Endometrial microvascular endothelial cells (primary cell): Measurements from ENCODE around the gene HMGXB4. TPM values are rescaled to one million over a fixed set of nuclear protein-coding genes. Genes with fewer than 3 reads are reported as not detected.
"Not testable (repeated sequence)": the region's sequence is repeated elsewhere in the genome, so short reads cannot be mapped to it uniquely, and the experiment has no call there.

ENCODE experiments used
- in situ Hi-C: cut with HindIII; loops from 2 replicates; pipeline ENCODE4 v1.10.0; 2017; ENCODE audit warnings: low sequenced_read_pairs, low pct_unique_long_range_greater_than_20kb; ENCODE audit errors: inconsistent ontology term
- total RNA-seq: library from RNA; depleted of rRNA; stranded (reverse); fragments of >200 nt; gene quantifications from one replicate; pipeline ENCODE4 v1.2.3, GENCODE V29; 2015; ENCODE audit errors: inconsistent ontology term

Gene HMGXB4, protein sequence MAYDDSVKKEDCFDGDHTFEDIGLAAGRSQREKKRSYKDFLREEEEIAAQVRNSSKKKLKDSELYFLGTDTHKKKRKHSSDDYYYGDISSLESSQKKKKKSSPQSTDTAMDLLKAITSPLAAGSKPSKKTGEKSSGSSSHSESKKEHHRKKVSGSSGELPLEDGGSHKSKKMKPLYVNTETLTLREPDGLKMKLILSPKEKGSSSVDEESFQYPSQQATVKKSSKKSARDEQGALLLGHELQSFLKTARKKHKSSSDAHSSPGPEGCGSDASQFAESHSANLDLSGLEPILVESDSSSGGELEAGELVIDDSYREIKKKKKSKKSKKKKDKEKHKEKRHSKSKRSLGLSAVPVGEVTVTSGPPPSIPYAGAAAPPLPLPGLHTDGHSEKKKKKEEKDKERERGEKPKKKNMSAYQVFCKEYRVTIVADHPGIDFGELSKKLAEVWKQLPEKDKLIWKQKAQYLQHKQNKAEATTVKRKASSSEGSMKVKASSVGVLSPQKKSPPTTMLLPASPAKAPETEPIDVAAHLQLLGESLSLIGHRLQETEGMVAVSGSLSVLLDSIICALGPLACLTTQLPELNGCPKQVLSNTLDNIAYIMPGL
- 12.9 TPM for total RNA-seq

DNA sequence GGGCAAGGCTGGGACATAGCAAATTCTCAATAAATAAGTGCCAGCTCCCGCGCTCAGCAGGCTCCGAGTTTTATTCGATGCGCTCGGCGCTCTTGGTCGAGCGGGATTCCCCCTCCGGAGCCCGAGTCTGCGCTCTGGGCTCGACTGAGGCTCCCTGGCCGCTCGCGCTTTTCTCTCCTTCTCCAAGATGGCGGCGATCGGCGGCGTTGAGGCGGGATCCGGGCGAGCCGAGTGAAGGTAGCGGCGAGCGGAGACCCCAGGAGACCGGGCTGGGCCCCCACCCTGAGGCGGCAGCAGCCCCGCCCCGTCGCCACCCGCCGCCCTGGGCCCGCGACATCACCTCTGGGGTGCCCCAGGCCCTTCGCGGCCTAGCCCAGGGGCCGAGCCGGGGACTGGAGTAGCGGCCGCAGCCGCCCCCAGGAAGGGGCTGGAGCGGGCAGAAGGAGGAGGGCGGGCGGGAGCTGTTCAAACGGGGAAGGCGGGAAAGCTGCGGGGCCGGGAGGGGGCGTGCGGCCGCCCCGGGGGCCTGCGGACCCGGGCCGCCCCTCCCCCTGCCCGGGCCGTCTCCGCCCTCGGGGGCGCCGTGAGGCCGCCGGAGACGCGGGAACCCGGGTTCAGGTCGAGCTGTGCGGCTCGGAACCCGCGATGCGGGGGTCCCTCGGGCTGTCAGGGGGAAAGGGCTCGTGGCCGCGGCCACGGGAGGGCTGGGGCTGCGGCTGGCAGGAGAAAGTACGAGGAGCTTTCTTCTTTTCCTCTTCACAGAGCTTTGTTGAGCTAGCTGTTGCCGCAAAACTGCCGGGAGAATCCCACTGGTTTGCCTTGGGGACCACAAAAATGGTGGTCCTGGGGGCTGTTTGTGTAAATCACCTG, at the start of gene HMGXB4:
Gene HMGXB4 (plus strand): TSS at position 173 of the 870 bp plus-strand sequence. CDS start 4,898 bp downstream, outside the sequence.
- in situ Hi-C loops = no loop called here

DNA sequence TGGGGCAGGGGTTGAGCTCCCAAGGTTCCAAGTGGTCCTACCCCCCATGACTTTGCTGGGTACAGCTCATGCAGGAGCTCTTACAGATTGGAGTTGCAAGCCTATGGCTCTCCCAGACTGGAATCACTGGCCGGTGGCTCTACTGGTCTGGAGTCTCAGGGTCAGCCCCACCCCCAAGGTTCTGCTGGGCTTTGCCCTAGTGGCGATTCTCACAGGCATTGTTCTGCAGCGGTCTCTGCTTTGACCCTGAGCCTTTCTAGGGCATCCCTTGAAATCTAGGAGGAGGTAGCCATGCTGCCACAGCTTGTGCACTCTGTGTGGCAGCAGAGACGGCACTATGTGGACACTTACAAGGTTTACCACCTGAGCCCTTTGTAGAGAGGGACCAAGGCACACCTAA, 49.3 kb upstream of the HMGXB4 start:
- in situ Hi-C loops = no loop called here

DNA sequence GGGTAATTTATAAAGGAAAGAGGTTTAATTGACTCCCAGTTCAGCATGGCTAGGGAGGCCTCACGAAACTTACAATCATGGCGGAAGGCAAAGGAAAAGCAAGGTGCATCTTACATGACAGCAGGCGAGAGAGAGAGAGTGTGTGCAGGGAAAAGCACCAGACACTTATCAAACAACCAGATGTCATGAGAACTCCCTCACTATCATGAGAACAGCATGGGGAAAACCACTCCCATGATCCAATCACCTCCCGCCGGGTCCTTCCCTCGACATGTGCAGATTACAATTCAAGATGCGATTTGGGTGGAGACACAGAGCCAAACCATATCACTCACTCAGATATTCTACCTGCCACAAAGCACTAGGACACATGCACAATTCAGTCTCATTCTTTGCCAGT, 48.1 kb upstream of the HMGXB4 start:
- in situ Hi-C loops = no loop called here

DNA sequence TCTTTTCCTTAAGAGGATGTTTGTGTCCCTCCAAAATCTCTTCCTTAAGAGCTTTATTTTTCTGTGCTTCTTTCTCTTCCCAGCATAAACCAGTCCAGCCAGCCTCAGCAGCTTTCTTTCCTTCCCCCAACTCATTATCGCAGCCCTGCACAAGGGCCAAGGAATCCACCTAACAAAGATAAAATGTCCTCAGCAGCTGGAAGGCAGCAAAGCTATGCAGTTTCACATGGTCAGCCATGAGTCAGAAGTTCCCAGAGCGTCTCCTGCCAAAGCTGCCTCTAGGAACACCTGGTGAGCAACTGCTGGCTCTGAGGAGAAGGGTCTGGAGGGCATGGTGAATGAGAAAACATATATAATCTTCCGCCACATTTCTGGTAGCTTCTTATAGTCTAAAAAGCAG, 45.3 kb upstream of the HMGXB4 start:
- in situ Hi-C loops = no loop called here

GRCh38 chr22:35212996-35213395, 44.3 kb upstream of the HMGXB4 start:
- in situ Hi-C loops = no loop called here

DNA sequence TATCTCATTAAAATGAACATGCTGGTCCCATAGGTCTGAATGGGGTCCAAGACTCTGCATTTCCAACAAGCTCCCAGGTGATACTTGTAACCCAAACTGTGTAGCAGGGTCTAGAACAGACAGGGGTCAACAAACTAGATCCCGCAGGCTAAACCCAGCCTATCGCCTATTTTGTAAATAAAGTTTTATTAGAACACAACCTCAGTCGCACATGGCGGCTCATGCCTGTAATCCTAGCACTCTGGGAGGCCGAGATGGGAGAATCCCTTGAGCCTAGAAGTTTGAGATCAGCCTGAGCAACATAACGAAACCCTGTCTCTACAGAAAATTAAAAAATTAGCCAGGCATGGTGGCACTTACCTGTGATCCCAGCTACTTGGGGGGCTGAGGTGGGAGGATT, 42.3 kb upstream of the HMGXB4 start:
- in situ Hi-C loops = no loop called here

GRCh38 chr22:35215993-35216392, 41.3 kb upstream of the HMGXB4 start:
- in situ Hi-C loops = no loop called here

DNA sequence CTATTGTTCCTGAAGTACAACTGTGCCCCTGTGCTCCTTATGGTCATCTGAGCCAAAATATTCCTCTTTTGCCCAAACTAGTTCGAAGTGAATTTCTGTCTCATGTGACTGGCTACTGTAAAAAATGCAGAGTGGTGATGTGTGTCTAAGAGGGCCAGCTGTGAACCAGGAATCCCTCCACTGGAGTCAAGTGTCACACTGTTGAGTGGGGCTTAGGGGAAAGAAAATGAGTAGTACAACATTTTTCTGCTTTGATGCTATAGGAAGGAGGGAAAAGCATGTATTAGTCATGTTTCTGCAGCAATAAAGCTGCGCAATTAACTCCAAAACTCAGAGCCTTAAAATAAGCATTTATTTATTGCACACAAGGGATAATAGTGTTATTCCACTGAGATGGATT, 39.8 kb upstream of the HMGXB4 start:
- in situ Hi-C loops = no loop called here

DNA sequence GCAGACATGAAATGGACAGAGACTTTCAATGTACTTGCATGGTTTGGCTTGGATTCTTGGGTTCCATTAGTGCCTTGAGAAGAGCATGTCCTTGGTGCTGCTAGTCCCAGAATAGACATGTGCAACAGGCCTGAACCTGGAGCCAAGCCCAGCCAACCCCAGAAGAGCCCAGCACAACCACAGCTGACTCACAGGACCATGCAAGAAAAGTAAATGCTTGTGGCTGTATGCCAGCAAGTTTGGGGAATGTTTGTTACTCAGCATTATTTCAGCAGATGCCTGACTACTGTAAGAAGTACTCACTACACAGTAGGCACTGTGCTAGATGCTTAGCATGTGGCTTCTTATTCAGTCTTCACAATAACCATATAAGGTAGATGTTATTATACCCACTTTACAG, 39.2 kb upstream of the HMGXB4 start:
- in situ Hi-C loops = no loop called here

DNA sequence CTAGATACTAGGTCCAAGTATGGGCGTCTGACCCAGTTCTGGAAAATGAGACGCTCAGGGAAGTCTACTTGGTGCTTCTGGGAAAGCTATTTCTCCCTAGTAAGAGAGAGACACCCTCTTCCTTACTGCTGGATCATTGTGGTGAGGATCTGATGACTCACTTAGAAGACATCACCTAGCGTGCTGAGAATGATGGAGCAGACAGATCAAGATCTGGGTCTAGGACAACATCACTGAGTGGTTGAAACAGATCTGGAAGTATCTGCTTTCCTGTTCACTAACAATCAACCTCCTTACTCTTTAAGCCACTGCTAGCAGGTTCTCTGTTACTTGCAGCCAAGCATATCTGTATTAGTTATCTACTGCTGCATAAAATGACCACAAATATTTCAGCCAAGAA, 38.3 kb upstream of the HMGXB4 start:
- in situ Hi-C loops = no loop called here

GRCh38 chr22:35220221-35220620, 37.1 kb upstream of the HMGXB4 start:
- in situ Hi-C loops = no loop called here

- in situ Hi-C loops = no loop called here
Measured at GRCh38 chr22:35225010-35225409, 32.3 kb upstream of the HMGXB4 start.

DNA sequence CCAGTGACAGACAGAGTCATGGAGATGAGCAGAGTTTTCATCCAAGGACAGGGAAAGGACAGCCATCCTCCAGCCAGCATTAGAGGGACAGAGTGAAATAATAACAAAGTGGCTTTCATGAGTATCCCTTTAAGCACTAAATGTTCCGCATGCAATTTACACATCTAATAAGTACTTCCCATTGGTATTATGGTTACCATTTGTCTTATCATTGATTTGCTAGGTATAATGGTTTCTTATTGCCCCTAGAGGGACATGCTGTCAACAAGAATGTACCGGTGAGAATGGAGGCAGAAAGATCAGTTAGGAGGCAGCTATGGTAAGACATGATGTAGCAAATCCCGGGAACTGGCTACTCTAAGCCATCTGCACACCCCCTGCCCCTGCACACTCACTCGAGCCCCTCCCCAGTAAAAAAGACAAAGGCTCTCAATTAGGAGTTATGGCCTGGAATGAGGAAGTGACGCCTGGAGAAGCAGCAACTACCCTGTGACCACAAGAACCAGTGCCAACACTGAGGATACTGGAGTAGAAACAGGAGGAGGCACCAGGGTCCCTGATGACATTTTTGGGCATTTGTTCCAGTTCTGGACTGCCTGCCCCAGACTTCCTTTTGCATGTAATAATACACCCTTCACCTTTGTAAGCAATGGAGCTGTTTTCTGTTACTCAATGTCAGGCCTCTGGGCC, 30.2 kb upstream of the HMGXB4 start:
- in situ Hi-C loops = no loop called here

DNA sequence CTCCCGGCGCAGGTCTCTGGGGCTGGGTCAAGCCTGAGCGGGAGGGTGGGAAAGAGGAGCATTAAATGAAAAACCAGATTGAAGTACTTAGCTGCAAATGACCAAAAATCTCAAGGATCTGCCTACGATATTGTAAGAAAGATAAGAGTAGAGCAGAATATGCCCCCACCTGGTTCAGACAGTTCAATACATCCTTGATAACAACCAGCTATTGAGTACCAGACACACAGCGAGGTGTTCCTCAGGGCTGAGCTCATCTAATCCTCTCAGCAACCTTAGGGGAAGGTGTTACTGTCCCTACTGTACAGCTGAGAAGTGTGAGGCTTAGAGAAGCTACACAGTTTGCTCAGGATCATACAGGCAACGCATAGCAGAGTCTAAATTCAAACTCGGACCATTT, 27.4 kb upstream of the HMGXB4 start:
- in situ Hi-C loops = no loop called here

GRCh38 chr22:35230417-35230816, 26.9 kb upstream of the HMGXB4 start:
- in situ Hi-C loops = no loop called here

DNA sequence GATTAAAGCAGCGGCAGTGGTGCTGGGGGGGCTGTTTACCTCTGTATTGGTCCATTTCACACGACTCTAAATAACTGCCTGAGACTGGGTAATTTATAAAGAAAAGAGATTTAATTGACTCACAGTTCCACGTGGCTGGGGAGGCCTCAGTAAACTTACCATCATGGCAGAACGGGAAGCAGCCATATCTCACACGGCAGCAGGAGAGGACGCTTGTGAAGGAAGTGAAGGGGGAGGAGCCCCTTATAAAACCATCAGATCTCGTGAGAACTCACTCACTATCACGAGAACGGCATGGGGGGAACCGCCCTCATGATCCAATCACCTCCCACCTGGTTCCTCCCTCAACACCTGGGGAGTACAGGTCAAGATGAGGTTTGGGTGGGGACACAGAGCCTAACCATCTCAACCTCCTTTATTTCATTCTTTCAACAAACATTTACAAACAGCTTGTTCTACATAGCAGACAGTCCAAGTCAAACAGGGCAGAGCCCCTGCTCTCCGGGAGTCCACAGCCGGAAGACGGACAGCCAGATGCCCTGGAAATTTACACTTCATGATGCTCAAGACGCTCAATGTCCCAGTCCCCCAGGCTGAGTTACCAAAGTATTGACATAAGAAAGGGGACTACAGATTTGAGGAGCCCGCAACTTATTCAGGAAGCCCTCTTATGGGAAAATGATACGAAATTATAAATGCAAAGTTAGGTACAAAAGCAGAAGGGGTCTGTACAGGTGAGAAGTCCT, 26.3 kb upstream of the HMGXB4 start:
- in situ Hi-C loops = no loop called here

GRCh38 chr22:35231585-35232084, 25.7 kb upstream of the HMGXB4 start:
- in situ Hi-C loops = no loop called here

DNA sequence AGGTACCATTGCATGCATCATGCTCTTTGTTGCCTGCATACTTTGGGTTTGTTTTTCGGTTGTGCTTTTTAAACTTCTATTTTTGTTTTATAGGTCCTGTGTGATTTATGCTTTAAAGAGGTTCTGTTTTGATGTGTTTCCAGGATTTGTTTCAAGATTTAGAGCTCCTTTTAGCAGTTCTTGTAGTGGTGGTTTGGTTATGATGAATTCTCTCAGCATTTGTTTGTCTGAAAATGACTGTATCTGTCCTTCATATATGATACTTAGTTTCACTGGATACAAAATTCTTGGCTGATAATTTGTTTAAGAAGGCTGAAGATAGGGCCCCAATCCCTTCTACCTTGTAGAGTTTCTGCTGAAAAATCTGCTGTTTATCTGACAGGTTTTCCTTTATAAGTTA, 18.5 kb upstream of the HMGXB4 start:
- in situ Hi-C loops = not testable (repeated sequence)
